ENCODE measurements around the gene ABCB1.

DNA sequence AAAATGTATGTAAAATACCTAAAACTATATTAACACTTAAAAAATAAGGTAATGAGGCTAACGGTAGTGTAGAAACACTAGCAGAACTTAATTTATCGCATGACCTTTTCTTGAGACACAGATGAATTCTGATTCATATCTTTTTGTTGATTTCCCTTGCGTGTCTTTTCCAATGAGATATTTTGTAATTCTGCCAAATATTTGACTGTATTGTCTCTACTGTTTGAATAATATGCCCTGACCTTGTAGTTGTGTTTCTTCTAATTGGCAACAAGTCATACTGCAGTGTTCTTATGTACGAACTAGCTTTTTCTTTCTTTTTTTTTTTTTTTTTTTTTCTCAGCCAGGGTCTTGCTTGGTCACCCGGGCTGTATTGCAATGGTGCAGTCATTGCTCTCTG is 9.2 kb upstream of the ABCB1 start:
- TF ChIP-seq, protein P1, sequence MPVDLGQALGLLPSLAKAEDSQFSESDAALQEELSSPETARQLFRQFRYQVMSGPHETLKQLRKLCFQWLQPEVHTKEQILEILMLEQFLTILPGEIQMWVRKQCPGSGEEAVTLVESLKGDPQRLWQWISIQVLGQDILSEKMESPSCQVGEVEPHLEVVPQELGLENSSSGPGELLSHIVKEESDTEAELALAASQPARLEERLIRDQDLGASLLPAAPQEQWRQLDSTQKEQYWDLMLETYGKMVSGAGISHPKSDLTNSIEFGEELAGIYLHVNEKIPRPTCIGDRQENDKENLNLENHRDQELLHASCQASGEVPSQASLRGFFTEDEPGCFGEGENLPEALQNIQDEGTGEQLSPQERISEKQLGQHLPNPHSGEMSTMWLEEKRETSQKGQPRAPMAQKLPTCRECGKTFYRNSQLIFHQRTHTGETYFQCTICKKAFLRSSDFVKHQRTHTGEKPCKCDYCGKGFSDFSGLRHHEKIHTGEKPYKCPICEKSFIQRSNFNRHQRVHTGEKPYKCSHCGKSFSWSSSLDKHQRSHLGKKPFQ (tag by site-specific recombination; IDR thresholded peaks at IDR 0.05), result no peak
- no peak for TF ChIP-seq ZNF580 (tag by site-specific recombination; IDR thresholded peaks at IDR 0.05)
- no peak for TF ChIP-seq ZNF776 (tag by site-specific recombination; IDR thresholded peaks at IDR 0.05; ENCODE audit: borderline replicate concordance)
- TF ChIP-seq, protein P2, sequence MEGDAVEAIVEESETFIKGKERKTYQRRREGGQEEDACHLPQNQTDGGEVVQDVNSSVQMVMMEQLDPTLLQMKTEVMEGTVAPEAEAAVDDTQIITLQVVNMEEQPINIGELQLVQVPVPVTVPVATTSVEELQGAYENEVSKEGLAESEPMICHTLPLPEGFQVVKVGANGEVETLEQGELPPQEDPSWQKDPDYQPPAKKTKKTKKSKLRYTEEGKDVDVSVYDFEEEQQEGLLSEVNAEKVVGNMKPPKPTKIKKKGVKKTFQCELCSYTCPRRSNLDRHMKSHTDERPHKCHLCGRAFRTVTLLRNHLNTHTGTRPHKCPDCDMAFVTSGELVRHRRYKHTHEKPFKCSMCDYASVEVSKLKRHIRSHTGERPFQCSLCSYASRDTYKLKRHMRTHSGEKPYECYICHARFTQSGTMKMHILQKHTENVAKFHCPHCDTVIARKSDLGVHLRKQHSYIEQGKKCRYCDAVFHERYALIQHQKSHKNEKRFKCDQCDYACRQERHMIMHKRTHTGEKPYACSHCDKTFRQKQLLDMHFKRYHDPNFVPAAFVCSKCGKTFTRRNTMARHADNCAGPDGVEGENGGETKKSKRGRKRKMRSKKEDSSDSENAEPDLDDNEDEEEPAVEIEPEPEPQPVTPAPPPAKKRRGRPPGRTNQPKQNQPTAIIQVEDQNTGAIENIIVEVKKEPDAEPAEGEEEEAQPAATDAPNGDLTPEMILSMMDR (tag by site-specific recombination; IDR thresholded peaks at IDR 0.05), result no peak
